ENCODE data around the gene ATXN7L1.

ATXN7L1 gene

GRCh38 chr7:105623906-105624305 lies 252.5 kb downstream of the ATXN7L1 start:
- Histone ChIP-seq H3K4me3 (no peak overlapping the region), H3K27ac (no peak overlapping the region)
- no peak for DNase-seq (ENCODE audit: low spot score)
- TF ChIP-seq CTCF (IDR thresholded peaks at IDR 0.05), result no peak

- TF ChIP-seq CTCF (IDR thresholded peaks at IDR 0.05), result no peak
- Histone ChIP-seq H3K4me3 (no peak overlapping the region), H3K27ac (no peak overlapping the region)
- no peak for DNase-seq (ENCODE audit: low spot score)
Observed at GRCh38 chr7:105623378-105623777, 253.0 kb downstream of the ATXN7L1 start.

GRCh38 chr7:105622106-105622731 lies 254.2 kb downstream of the ATXN7L1 start:
- DNase-seq (ENCODE audit: low spot score), result no peak
- no peak overlapping the region for H3K4me3 ChIP-seq
- no peak for TF ChIP-seq CTCF (IDR thresholded peaks at IDR 0.05)
- no peak overlapping the region for H3K27ac ChIP-seq

- Histone ChIP-seq H3K4me3 (no peak overlapping the region), H3K27ac (no peak overlapping the region)
- no peak for DNase-seq (ENCODE audit: low spot score)
- TF ChIP-seq CTCF (IDR thresholded peaks at IDR 0.05), result no peak
Observed at GRCh38 chr7:105621617-105622016, 254.8 kb downstream of the ATXN7L1 start.

GRCh38 chr7:105621176-105621575 lies 255.2 kb downstream of the ATXN7L1 start:
- H3K4me3 ChIP-seq, result no peak overlapping the region
- TF ChIP-seq CTCF (IDR thresholded peaks at IDR 0.05), result no peak
- no peak overlapping the region for H3K27ac ChIP-seq
- no peak for DNase-seq (ENCODE audit: low spot score)

GRCh38 chr7:105619590-105619989 lies 256.8 kb downstream of the ATXN7L1 start:
- H3K4me3 ChIP-seq, result no peak overlapping the region
- no peak for DNase-seq (ENCODE audit: low spot score)
- H3K27ac ChIP-seq, result no peak overlapping the region
- TF ChIP-seq CTCF (IDR thresholded peaks at IDR 0.05), result no peak

- no peak for DNase-seq (ENCODE audit: low spot score)
- H3K4me3 ChIP-seq, result no peak overlapping the region
- TF ChIP-seq CTCF (IDR thresholded peaks at IDR 0.05), result no peak
- no peak overlapping the region for H3K27ac ChIP-seq
Observed at GRCh38 chr7:105618016-105618296, 258.4 kb downstream of the ATXN7L1 start.

All from coronary artery (tissue), 2 donors.